ENCODE results near the gene LMX1A. TPM values are rescaled to one million over a fixed set of nuclear protein-coding genes. Genes with fewer than 3 reads are reported as not detected.

Gene LMX1A
- total RNA-seq, 1 donor from 2014 or later, result not detected

- Mint-ChIP-seq H3K27ac (ENCODE audit: unreplicated experiment) (no peak overlapping the region), H3K27me3 (ENCODE audit: unreplicated experiment) (peaks cover 25% of the 10 kb centered on the region), H3K4me3 (ENCODE audit: unreplicated experiment) (no peak overlapping the region), H3K4me1 (ENCODE audit: unreplicated experiment) (peaks cover 5% of the 10 kb centered on the region), H3K9me3 (ENCODE audit: unreplicated experiment) (no peaks in the 10 kb centered on the region), H3K36me3 (ENCODE audit: unreplicated experiment) (no peaks in the 10 kb centered on the region)
- no peak for DNase-seq (ENCODE audit: extremely low spot score, unreplicated experiment)
- no peak for TF ChIP-seq CTCF (IDR thresholded peaks at IDR 0.05)
Observed at GRCh38 chr1:165240492-165240891, 116.0 kb downstream of the LMX1A start.

GRCh38 chr1:165239873-165240272, 116.6 kb downstream of the LMX1A start:
- Mint-ChIP-seq H3K36me3 (ENCODE audit: unreplicated experiment) (no peaks in the 10 kb centered on the region), H3K27ac (ENCODE audit: unreplicated experiment) (no peak overlapping the region), H3K9me3 (ENCODE audit: unreplicated experiment) (no peaks in the 10 kb centered on the region), H3K4me1 (ENCODE audit: unreplicated experiment) (peaks cover 9% of the 10 kb centered on the region), H3K27me3 (ENCODE audit: unreplicated experiment) (peaks cover 30% of the 10 kb centered on the region), H3K4me3 (ENCODE audit: unreplicated experiment) (no peak overlapping the region)
- no peak for DNase-seq (ENCODE audit: extremely low spot score, unreplicated experiment)
- no peak for TF ChIP-seq CTCF (IDR thresholded peaks at IDR 0.05)

GRCh38 chr1:165235777-165236291, 120.7 kb downstream of the LMX1A start:
- Mint-ChIP-seq H3K27ac (ENCODE audit: unreplicated experiment) (no peak overlapping the region), H3K27me3 (ENCODE audit: unreplicated experiment) (peaks cover 44% of the 10 kb centered on the region), H3K36me3 (ENCODE audit: unreplicated experiment) (no peaks in the 10 kb centered on the region), H3K9me3 (ENCODE audit: unreplicated experiment) (no peaks in the 10 kb centered on the region), H3K4me1 (ENCODE audit: unreplicated experiment) (peaks cover 10% of the 10 kb centered on the region), H3K4me3 (ENCODE audit: unreplicated experiment) (peak overlapping the region; percentile 61)
- no peak for DNase-seq (ENCODE audit: extremely low spot score, unreplicated experiment)
- no peak for TF ChIP-seq CTCF (IDR thresholded peaks at IDR 0.05)

- Mint-ChIP-seq H3K27ac (ENCODE audit: unreplicated experiment) (no peak overlapping the region), H3K27me3 (ENCODE audit: unreplicated experiment) (peaks cover 44% of the 10 kb centered on the region)
- DNase-seq (ENCODE audit: extremely low spot score, unreplicated experiment), result no peak
Observed at GRCh38 chr1:165235155-165235776, 121.2 kb downstream of the LMX1A start.

More at GRCh38 chr1:165235155-165235776, 121.2 kb downstream of the LMX1A start:
- no peak for TF ChIP-seq CTCF (IDR thresholded peaks at IDR 0.05)
- H3K4me1 Mint-ChIP-seq (ENCODE audit: unreplicated experiment), result peaks cover 10% of the 10 kb centered on the region
- no peaks in the 10 kb centered on the region for H3K36me3 Mint-ChIP-seq (ENCODE audit: unreplicated experiment)
- no peaks in the 10 kb centered on the region for H3K9me3 Mint-ChIP-seq (ENCODE audit: unreplicated experiment)
- H3K4me3 Mint-ChIP-seq (ENCODE audit: unreplicated experiment), result peak overlapping the region; percentile 61

Measured in osteocyte (in vitro differentiated cells).